Vagina (tissue), 2 donors: ENCODE data around the gene MEF2A. TPM values are rescaled to one million over a fixed set of nuclear protein-coding genes. Genes with fewer than 3 reads are reported as not detected.
A peak's percentile ranks its signal among the peaks of the same experiment; 100 is the strongest.

Source experiments
- DNase-seq, 2 donors: peaks; one replicate each; pipeline ENCODE4 v3.0.0-alpha.2; 2017; ENCODE audit errors: extremely low spot score in 2 of 2
- H3K27ac ChIP-seq: fragments of 200-600 bp; sonication (generic); one replicate; pipeline ENCODE4 v1.5.1; 2019
- H3K27me3 ChIP-seq: fragments of 200-600 bp; sonication (generic); one replicate; pipeline ENCODE4 v1.5.1; 2019
- H3K36me3 ChIP-seq, 2 donors: fragments of 200-600 bp; sonication (generic); one replicate each; pipeline ENCODE4 v1.5.1; 2017 to 2019
- H3K4me1 ChIP-seq: fragments of 200-600 bp; sonication (generic); one replicate; pipeline ENCODE4 v1.5.1; 2019
- H3K4me3 ChIP-seq, 2 donors: fragments of 200-600 bp; sonication (generic); 1 replicate in 1 of 2; 2 replicates in 1 of 2; pipeline ENCODE4 v1.5.1; 2016 to 2019
- H3K9me3 ChIP-seq: fragments of 200-600 bp; sonication (generic); one replicate; pipeline ENCODE4 v1.5.1; 2019
- CTCF ChIP-seq, 3 experiments: fragments of 450-650 bp in 2 of 3; fragments of 200-600 bp in 1 of 3; sonication (generic) in 1 of 3; IDR thresholded peaks; one replicate each; pipeline ENCODE4 v1.5.1; 2017 to 2019; ENCODE audit warnings: antibody characterized with exemption in 3 of 3, mild to moderate bottlenecking in 2 of 3, moderate library complexity in 2 of 3
- POLR2A ChIP-seq, 2 donors: fragments of 450-650 bp; IDR thresholded peaks; one replicate each; pipeline ENCODE4 v1.6.1; 2017; ENCODE audit warnings: antibody characterized with exemption in 2 of 2, mild to moderate bottlenecking in 2 of 2, moderate library complexity in 2 of 2
- POLR2AphosphoS5 ChIP-seq, 2 donors: sonication (generic); formaldehyde crosslinking; IDR thresholded peaks; one replicate each; pipeline ENCODE4 v1.9.0; 2017; ENCODE audit warnings: antibody characterized with exemption in 2 of 2, mild to moderate bottlenecking in 2 of 2, low read depth in 1 of 2; ENCODE audit not compliant: insufficient read depth in 1 of 2
- intact Hi-C: fragments of 100-400 bp; cut with DNase I; formaldehyde crosslinking; loops from one replicate; pipeline ENCODE4 v1.15.1; 2023
- total RNA-seq: library from RNA; depleted of rRNA; stranded (reverse); fragments of >200 nt; gene quantifications from one replicate; pipeline ENCODE4 v1.2.3, GENCODE V29; 2016

MEF2A gene
- total RNA-seq, 1 donor from 2014 or later: 51.3 TPM

- Histone ChIP-seq H3K27me3 (no peaks in the 10 kb centered on the region), H3K27ac (no peak overlapping the region), H3K4me3 (no peak overlapping the region), H3K4me1 (peaks cover 18% of the 10 kb centered on the region), H3K9me3 (no peaks in the 10 kb centered on the region), H3K36me3 (no peaks in the 10 kb centered on the region)
- no peak for DNase-seq
- intact Hi-C loops: no loop called here
- TF ChIP-seq POLR2AphosphoS5 (IDR thresholded peaks at IDR 0.05; ENCODE audit: insufficient read depth in 1 of 2, low read depth in 1 of 2) (no peak), POLR2A (IDR thresholded peaks at IDR 0.05) (no peak), CTCF (IDR thresholded peaks at IDR 0.05) (no peak)
Measured at GRCh38 chr15:99554880-99555488, 10.8 kb upstream of the MEF2A start.

- intact Hi-C loops: no loop called here
- TF ChIP-seq POLR2A (IDR thresholded peaks at IDR 0.05): no peak
- H3K36me3 ChIP-seq: no peaks in the 10 kb centered on the region
- peak overlapping the region; percentile 22 for H3K27ac ChIP-seq
- H3K27me3 ChIP-seq: no peaks in the 10 kb centered on the region
- H3K4me1 ChIP-seq: peaks cover 18% of the 10 kb centered on the region
- no peak for DNase-seq
- no peak overlapping the region for H3K4me3 ChIP-seq
- H3K9me3 ChIP-seq: no peaks in the 10 kb centered on the region
Measured at GRCh38 chr15:99556011-99556410, 9.8 kb upstream of the MEF2A start.

GRCh38 chr15:99556578-99556977, 9.2 kb upstream of the MEF2A start:
- no peak for TF ChIP-seq CTCF (IDR thresholded peaks at IDR 0.05)
- TF ChIP-seq POLR2A (IDR thresholded peaks at IDR 0.05): no peak
- no peak for TF ChIP-seq POLR2AphosphoS5 (IDR thresholded peaks at IDR 0.05; ENCODE audit: insufficient read depth in 1 of 2, low read depth in 1 of 2)
- no peaks in the 10 kb centered on the region for H3K9me3 ChIP-seq
- DNase-seq: no peak
- peak overlapping the region; percentile 22 for H3K27ac ChIP-seq
- no peak overlapping the region for H3K4me3 ChIP-seq
- no peaks in the 10 kb centered on the region for H3K36me3 ChIP-seq
- peaks cover 18% of the 10 kb centered on the region for H3K4me1 ChIP-seq
- no peaks in the 10 kb centered on the region for H3K27me3 ChIP-seq
- intact Hi-C loops: no loop called here

GRCh38 chr15:99558084-99558483, 7.7 kb upstream of the MEF2A start:
- no peaks in the 10 kb centered on the region for H3K9me3 ChIP-seq
- H3K27me3 ChIP-seq: no peaks in the 10 kb centered on the region
- no peak overlapping the region for H3K27ac ChIP-seq
- no peak for DNase-seq
- no peak overlapping the region for H3K4me3 ChIP-seq
- TF ChIP-seq CTCF (IDR thresholded peaks at IDR 0.05): no peak
- no peak for TF ChIP-seq POLR2A (IDR thresholded peaks at IDR 0.05)
- no peak for TF ChIP-seq POLR2AphosphoS5 (IDR thresholded peaks at IDR 0.05; ENCODE audit: insufficient read depth in 1 of 2, low read depth in 1 of 2)
- no peaks in the 10 kb centered on the region for H3K36me3 ChIP-seq
- intact Hi-C loops: no loop called here
- H3K4me1 ChIP-seq: peaks cover 18% of the 10 kb centered on the region

- intact Hi-C loops: no loop called here
- DNase-seq: no peak
- no peaks in the 10 kb centered on the region for H3K36me3 ChIP-seq
- H3K27me3 ChIP-seq: no peaks in the 10 kb centered on the region
- peaks cover 20% of the 10 kb centered on the region for H3K4me1 ChIP-seq
- H3K9me3 ChIP-seq: no peaks in the 10 kb centered on the region
- no peak overlapping the region for H3K27ac ChIP-seq
- H3K4me3 ChIP-seq: no peak overlapping the region
- no peak for TF ChIP-seq POLR2A (IDR thresholded peaks at IDR 0.05)
Measured at GRCh38 chr15:99558571-99558970, 7.2 kb upstream of the MEF2A start.

GRCh38 chr15:99561476-99562230, 4.1 kb upstream of the MEF2A start:
- H3K27ac ChIP-seq: no peak overlapping the region
- H3K4me1 ChIP-seq: peaks cover 17% of the 10 kb centered on the region
- H3K27me3 ChIP-seq: no peaks in the 10 kb centered on the region
- no peaks in the 10 kb centered on the region for H3K36me3 ChIP-seq
- no peak for DNase-seq
- intact Hi-C loops: no loop called here
- no peaks in the 10 kb centered on the region for H3K9me3 ChIP-seq
- TF ChIP-seq POLR2AphosphoS5 (IDR thresholded peaks at IDR 0.05; ENCODE audit: insufficient read depth in 1 of 2, low read depth in 1 of 2) (no peak), CTCF (IDR thresholded peaks at IDR 0.05) (no peak), POLR2A (IDR thresholded peaks at IDR 0.05) (no peak)
- no peak overlapping the region for H3K4me3 ChIP-seq
